Panc1 (cell line): ENCODE measurements around the gene TSPAN31. TPM values are rescaled to one million over a fixed set of nuclear protein-coding genes. Genes with fewer than 3 reads are reported as not detected.

ENCODE experiments used
- ATAC-seq: fragments of 200-7000 bp; cut with Tn5 transposase; 2 replicates; pipeline ENCODE4 v1.9.1; 2020; ENCODE audit warnings: mild to moderate bottlenecking, moderate library complexity
- BruUV-seq: library from RNA; stranded (reverse); fragments of 400-500 nt; replicated peaks from 2 replicates; lab custom pipeline; 2021; lab: Mats Ljungman, UMichigan
- CTCF ChIA-PET: fragments of 300-600 bp; sonication (Branson Sonifier 250); formaldehyde crosslinking; loops from one replicate; lab custom pipeline; 2022; ENCODE audit warnings: antibody characterized with exemption; lab: Charles Lee
- POLR2A ChIA-PET: fragments of 300-600 bp; sonication (Branson Sonifier 250); formaldehyde crosslinking; loops from one replicate; lab custom pipeline; 2022; ENCODE audit warnings: antibody characterized with exemption; lab: Charles Lee
- DNase-seq: peaks from one replicate; pipeline ENCODE4 v3.0.0-alpha.2; 2010; ENCODE audit warnings: low read depth, low spot score
- H3K27ac ChIP-seq: 2 replicates; pipeline ENCODE4 v1.5.1; 2011; ENCODE audit warnings: mild to moderate bottlenecking, low read length, inconsistent platforms
- H3K27me3 ChIP-seq: fragments of 200-500 bp; sonication (Bioruptor generic); 2 replicates; pipeline ENCODE4 v1.6.0; 2014; ENCODE audit warnings: low read length, inconsistent platforms; ENCODE audit not compliant: control insufficient read depth, insufficient read depth
- H3K36me3 ChIP-seq: fragments of 200-500 bp; sonication (Bioruptor generic); 2 replicates; pipeline ENCODE4 v1.5.1; 2014; ENCODE audit warnings: inconsistent platforms, mild to moderate bottlenecking, low read length, moderate library complexity; ENCODE audit not compliant: control insufficient read depth, insufficient read depth
- H3K4me1 ChIP-seq: 2 replicates; pipeline ENCODE4 v1.5.1; 2011; ENCODE audit warnings: inconsistent platforms, mild to moderate bottlenecking, low read length, moderate library complexity; ENCODE audit not compliant: control insufficient read depth, insufficient read depth
- H3K4me3 ChIP-seq, 2 experiments: 2 replicates each; pipeline ENCODE4 v1.5.1; 2011 to 2012; ENCODE audit warnings: low read depth in 2 of 2, low read length in 2 of 2, mild to moderate bottlenecking in 2 of 2, inconsistent platforms in 1 of 2, moderate library complexity in 1 of 2
- H3K9me3 ChIP-seq: fragments of 200-500 bp; sonication (Bioruptor generic); 2 replicates; pipeline ENCODE4 v1.5.1; 2014; ENCODE audit warnings: low read depth, mild to moderate bottlenecking, inconsistent platforms, low read length, moderate library complexity; ENCODE audit not compliant: control insufficient read depth, insufficient read depth
- POLR2AphosphoS5 ChIP-seq: IDR thresholded peaks from 2 replicates; pipeline ENCODE4 v1.6.1; 2012; ENCODE audit warnings: mild to moderate bottlenecking, low read depth, low read length, moderate library complexity
- REST ChIP-seq, 2 experiments: IDR thresholded peaks; 2 replicates each; pipeline ENCODE4 v1.6.1; 2011 to 2012; ENCODE audit warnings: low read depth in 2 of 2, control low read depth in 1 of 2, low read length in 1 of 2, mild to moderate bottlenecking in 1 of 2, moderate library complexity in 1 of 2; ENCODE audit not compliant: insufficient read depth in 1 of 2
- SIN3A ChIP-seq: IDR thresholded peaks from 2 replicates; pipeline ENCODE4 v1.6.1; 2012; ENCODE audit warnings: low read depth, mild to moderate bottlenecking, low read length, moderate library complexity, borderline replicate concordance; ENCODE audit not compliant: insufficient read depth
- TCF7L2 ChIP-seq: IDR thresholded peaks from 2 replicates; pipeline ENCODE4 v1.6.1; 2011; ENCODE audit warnings: mild to moderate bottlenecking, low read depth, low read length, inconsistent platforms
- in situ Hi-C: cut with HindIII; loops from 2 replicates; pipeline ENCODE4 v1.10.0; 2016; ENCODE audit warnings: low sequenced_read_pairs, low pct_unique_long_range_greater_than_20kb
- intact Hi-C: fragments of 100-400 bp; cut with micrococcal nuclease; formaldehyde crosslinking; loops from one replicate; pipeline ENCODE4 v1.10.0; 2022; ENCODE audit not compliant: unreplicated experiment
- total RNA-seq: library from RNA; stranded (reverse); gene quantifications from one replicate; pipeline ENCODE4 v1.2.1, GENCODE V29; 2021; ENCODE audit not compliant: unreplicated experiment
- TF ChIP-seq, protein P1 (sequence below): fragments of 450-650 bp; IDR thresholded peaks from 2 replicates; pipeline ENCODE4 v1.5.1; 2017; ENCODE audit warnings: mild to moderate bottlenecking

Gene TSPAN31
- total RNA-seq, 1 experiment from 2014 or later = 17.5 TPM

- DNase-seq = no peak
- H3K9me3 ChIP-seq = no peaks in the 10 kb centered on the region
- intact Hi-C loops (no loop called here), in situ Hi-C loops (no loop called here)
- H3K4me1 ChIP-seq = peaks cover 4% of the 10 kb centered on the region
- no peaks in the 10 kb centered on the region for H3K27me3 ChIP-seq
- no peak overlapping the region for H3K27ac ChIP-seq
- no peak overlapping the region for H3K4me3 ChIP-seq
- BruUV-seq = no TSS peak
- no peaks in the 10 kb centered on the region; the same call in 1 of the 2 replicates for H3K36me3 ChIP-seq
- ATAC-seq = no peak
- ChIA-PET POLR2A (no interaction called here), CTCF (no interaction called here)
- TF ChIP-seq TCF7L2 = no peak
- no peak for TF ChIP-seq SIN3A
- no peak for TF ChIP-seq REST (IDR thresholded peaks at IDR 0.05; ENCODE audit: insufficient read depth in 1 of 2, low read depth in 2 of 2, low read length in 1 of 2)
- TF ChIP-seq, protein P1, sequence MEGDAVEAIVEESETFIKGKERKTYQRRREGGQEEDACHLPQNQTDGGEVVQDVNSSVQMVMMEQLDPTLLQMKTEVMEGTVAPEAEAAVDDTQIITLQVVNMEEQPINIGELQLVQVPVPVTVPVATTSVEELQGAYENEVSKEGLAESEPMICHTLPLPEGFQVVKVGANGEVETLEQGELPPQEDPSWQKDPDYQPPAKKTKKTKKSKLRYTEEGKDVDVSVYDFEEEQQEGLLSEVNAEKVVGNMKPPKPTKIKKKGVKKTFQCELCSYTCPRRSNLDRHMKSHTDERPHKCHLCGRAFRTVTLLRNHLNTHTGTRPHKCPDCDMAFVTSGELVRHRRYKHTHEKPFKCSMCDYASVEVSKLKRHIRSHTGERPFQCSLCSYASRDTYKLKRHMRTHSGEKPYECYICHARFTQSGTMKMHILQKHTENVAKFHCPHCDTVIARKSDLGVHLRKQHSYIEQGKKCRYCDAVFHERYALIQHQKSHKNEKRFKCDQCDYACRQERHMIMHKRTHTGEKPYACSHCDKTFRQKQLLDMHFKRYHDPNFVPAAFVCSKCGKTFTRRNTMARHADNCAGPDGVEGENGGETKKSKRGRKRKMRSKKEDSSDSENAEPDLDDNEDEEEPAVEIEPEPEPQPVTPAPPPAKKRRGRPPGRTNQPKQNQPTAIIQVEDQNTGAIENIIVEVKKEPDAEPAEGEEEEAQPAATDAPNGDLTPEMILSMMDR = no peak
- no peak for TF ChIP-seq POLR2AphosphoS5
Measured at GRCh38 chr12:57780284-57780897, 35.6 kb downstream of the TSPAN31 start.

GRCh38 chr12:57781244-57781643 lies 36.4 kb downstream of the TSPAN31 start:
- no peak overlapping the region for H3K27ac ChIP-seq
- no TSS peak for BruUV-seq
- CTCF ChIA-PET = interaction anchor here (0.6 to 0.7 kb wide), 2 partner anchors 55 to 58 kb away, joined by 3 to 4 read pairs; no protein-coding TSS in a partner anchor
- intact Hi-C loops = no loop called here
- peaks cover 4% of the 10 kb centered on the region for H3K4me1 ChIP-seq
- in situ Hi-C loops = no loop called here
- POLR2A ChIA-PET = no interaction called here
- H3K9me3 ChIP-seq = no peaks in the 10 kb centered on the region
- H3K27me3 ChIP-seq = no peaks in the 10 kb centered on the region
- H3K36me3 ChIP-seq = no peaks in the 10 kb centered on the region; the same call in none of the 2 replicates
- DNase-seq (no peak), ATAC-seq (no peak)
- no peak for TF ChIP-seq SIN3A
- TF ChIP-seq POLR2AphosphoS5 = no peak
- TF ChIP-seq TCF7L2 = no peak
- TF ChIP-seq, protein P1 = no peak
- TF ChIP-seq REST (IDR thresholded peaks at IDR 0.05; ENCODE audit: insufficient read depth in 1 of 2, low read depth in 2 of 2, low read length in 1 of 2) = no peak
- H3K4me3 ChIP-seq = no peak overlapping the region
